ENCODE results near the gene ZGPAT. TPM values are rescaled to one million over a fixed set of nuclear protein-coding genes. Genes with fewer than 3 reads are reported as not detected.
"Not testable (repeated sequence)": the region's sequence is repeated elsewhere in the genome, so short reads cannot be mapped to it uniquely, and the experiment has no call there.

Gene ZGPAT
- total and polyA plus RNA-seq, 2 donors (not counting 1 experiment from before 2014, with no cell fraction given) = 46.1 to 62.1 TPM

GRCh38 chr20:63668351-63668750 is 39.5 kb upstream of the ZGPAT start:
- H3K36me3 ChIP-seq (replicated peaks in 1 of 2; ENCODE audit: control extremely low read depth in 1 of 2, control insufficient read depth in 1 of 2, extremely low read depth in 1 of 2, insufficient read depth in 2 of 2, low read length in 1 of 2) = peaks cover 0 to 24% of the 10 kb centered on the region in 2 experiments
- POLR2A ChIA-PET = no interaction called here

GRCh38 chr20:63671695-63672094 is 36.1 kb upstream of the ZGPAT start:
- WGBS (ENCODE audit: insufficient coverage) = 94% methylated on average over 6 of the region's 12 CpGs
- H4K20me1 ChIP-seq (ENCODE audit: control insufficient read depth, insufficient read depth, low read length, poor library complexity, severe bottlenecking); H3K27ac ChIP-seq (ENCODE audit: low read length in 2 of 2); H3K79me2 ChIP-seq (ENCODE audit: control insufficient read depth, insufficient read depth, low read length); H3K27ac Mint-ChIP-seq; H3K4me2 ChIP-seq (replicated peaks; ENCODE audit: low read depth, low read length, poor library complexity, severe bottlenecking); H3K27me3 ChIP-seq (replicated peaks in 1 of 4; ENCODE audit: control extremely low read depth in 1 of 4, control insufficient read depth in 3 of 4, insufficient read depth in 4 of 4, low read length in 3 of 4); ATAC-seq (ENCODE audit: low read depth); H3K27me3 Mint-ChIP-seq; H3K4me1 Mint-ChIP-seq; H3K9me3 ChIP-seq (ENCODE audit: control extremely low read depth in 1 of 3, control insufficient read depth in 2 of 3, insufficient read depth in 1 of 3, low read length in 2 of 3); POLR2A ChIA-PET; H3K4me3 Mint-ChIP-seq; H3K9ac ChIP-seq (ENCODE audit: low read length); DNase-seq; intact Hi-C loops (cut with micrococcal nuclease); H3K9me3 Mint-ChIP-seq (ENCODE audit: insufficient read depth); H3K4me3 ChIP-seq (ENCODE audit: control extremely low read depth in 1 of 5, extremely low read depth in 1 of 5, insufficient read depth in 1 of 5, low read depth in 2 of 5, low read length in 4 of 5); H3K4me1 ChIP-seq (ENCODE audit: control insufficient read depth in 2 of 2, insufficient read depth in 2 of 2, low read length in 2 of 2); H2AFZ ChIP-seq (ENCODE audit: insufficient read depth, low read depth, low read length, poor library complexity, severe bottlenecking); CTCF ChIA-PET: not testable (repeated sequence)
- peaks cover 0 to 23% of the 10 kb centered on the region in 2 experiments for H3K36me3 ChIP-seq (replicated peaks in 1 of 2; ENCODE audit: control extremely low read depth in 1 of 2, control insufficient read depth in 1 of 2, extremely low read depth in 1 of 2, insufficient read depth in 2 of 2, low read length in 1 of 2)

More at GRCh38 chr20:63668351-63668750, 39.5 kb upstream of the ZGPAT start:
- DNase-seq (no peak), ATAC-seq (ENCODE audit: low read depth) (no peak)
- Histone ChIP-seq H3K9me3 (ENCODE audit: control extremely low read depth in 1 of 3, control insufficient read depth in 2 of 3, insufficient read depth in 1 of 3, low read length in 2 of 3) (no peaks in the 10 kb centered on the region), H3K27ac (ENCODE audit: low read length in 2 of 2) (no peak overlapping the region), H3K4me3 (ENCODE audit: control extremely low read depth in 1 of 5, extremely low read depth in 1 of 5, insufficient read depth in 1 of 5, low read depth in 2 of 5, low read length in 4 of 5) (no peak overlapping the region), H4K20me1 (ENCODE audit: control insufficient read depth, insufficient read depth, low read length, poor library complexity, severe bottlenecking) (no peaks in the 10 kb centered on the region), H3K4me1 (ENCODE audit: control insufficient read depth in 2 of 2, insufficient read depth in 2 of 2, low read length in 2 of 2) (no peaks in the 10 kb centered on the region), H3K4me2 (replicated peaks; ENCODE audit: low read depth, low read length, poor library complexity, severe bottlenecking) (no peak overlapping the region), H3K27me3 (replicated peaks in 1 of 4; ENCODE audit: control extremely low read depth in 1 of 4, control insufficient read depth in 3 of 4, insufficient read depth in 4 of 4, low read length in 3 of 4) (no peaks in the 10 kb centered on the region), H2AFZ (ENCODE audit: insufficient read depth, low read depth, low read length, poor library complexity, severe bottlenecking) (no peak overlapping the region), H3K9ac (ENCODE audit: low read length) (no peak overlapping the region), H3K79me2 (ENCODE audit: control insufficient read depth, insufficient read depth, low read length) (peaks cover 10% of the 10 kb centered on the region)
- no peaks in the 10 kb centered on the region for H3K27me3 Mint-ChIP-seq
- no peak overlapping the region for H3K4me3 Mint-ChIP-seq
- intact Hi-C loops (cut with micrococcal nuclease) = no loop called here
- H3K9me3 Mint-ChIP-seq (ENCODE audit: insufficient read depth) = no peaks in the 10 kb centered on the region
- CTCF ChIA-PET = no interaction called here
- no peak for TF ChIP-seq EZH2 (IDR thresholded peaks at IDR 0.05; ENCODE audit: borderline replicate concordance, insufficient read depth, low read depth, low read length, poor library complexity, severe bottlenecking)
- TF ChIP-seq CTCF (IDR thresholded peaks at IDR 0.05) = no peak
- no peaks in the 10 kb centered on the region for H3K4me1 Mint-ChIP-seq
- H3K27ac Mint-ChIP-seq = no peak overlapping the region
- WGBS (ENCODE audit: insufficient coverage) = 97% methylated on average over 11 of the region's 11 CpGs
